HepG2 (cell line): ENCODE data around the gene KRTAP10-6.
"Not testable (repeated sequence)": the region's sequence is repeated elsewhere in the genome, so short reads cannot be mapped to it uniquely, and the experiment has no call there.

Experiments
- AFF4 ChIP-seq: sonication (generic); formaldehyde crosslinking; IDR thresholded peaks from 2 replicates; pipeline ENCODE4 v1.4.0; 2020; ENCODE audit warnings: missing genetic modification reagents
- CEBPB ChIP-seq: IDR thresholded peaks from 2 replicates; pipeline ENCODE4 v1.6.1; 2011; ENCODE audit warnings: low read depth, low read length, improper control_type of control experiment, borderline replicate concordance
- CTCF ChIP-seq: sonication (generic); formaldehyde crosslinking; IDR thresholded peaks from 2 replicates; pipeline ENCODE4 v1.5.0; 2020; ENCODE audit warnings: mild to moderate bottlenecking, missing genetic modification reagents, moderate library complexity
- HOXD1 ChIP-seq: sonication (generic); formaldehyde crosslinking; IDR thresholded peaks from 2 replicates; pipeline ENCODE4 v1.5.0; 2020; ENCODE audit warnings: missing genetic modification reagents
- NR2C2 ChIP-seq: sonication (generic); formaldehyde crosslinking; IDR thresholded peaks from 2 replicates; pipeline ENCODE4 v1.4.0; 2020; ENCODE audit warnings: missing genetic modification reagents, mild to moderate bottlenecking, moderate library complexity, borderline replicate concordance
- RFX5 ChIP-seq: IDR thresholded peaks from 2 replicates; pipeline ENCODE4 v1.6.1; 2011; ENCODE audit warnings: low read depth, low read length, improper control_type of control experiment
- SP2 ChIP-seq: sonication (generic); formaldehyde crosslinking; IDR thresholded peaks from 2 replicates; pipeline ENCODE4 v1.5.1; 2020; ENCODE audit warnings: mild to moderate bottlenecking, missing genetic modification reagents
- TGIF2 ChIP-seq: IDR thresholded peaks from 2 replicates; pipeline ENCODE4 v1.6.1; 2016; ENCODE audit warnings: control low read depth, missing compliant biosample characterization
- XRCC5 ChIP-seq: fragments of 200-400 bp; formaldehyde crosslinking; optimal IDR thresholded peaks from 2 replicates; pipeline ENCODE3; 2017; ENCODE audit warnings: mild to moderate bottlenecking, low read length
- ZBTB44 ChIP-seq: sonication (generic); formaldehyde crosslinking; IDR thresholded peaks from 2 replicates; pipeline ENCODE4 v1.4.0; 2020; ENCODE audit warnings: missing genetic modification reagents
- ZKSCAN1 ChIP-seq: fragments of 150-350 bp; IDR thresholded peaks from 2 replicates; pipeline ENCODE4 v1.6.1; 2014; ENCODE audit warnings: low read length
- ZNF513 ChIP-seq: sonication (generic); formaldehyde crosslinking; conservative IDR thresholded peaks from 2 replicates; pipeline ENCODE4 v1.5.0; 2020; ENCODE audit warnings: missing genetic modification reagents
- ZZZ3 ChIP-seq: sonication (generic); formaldehyde crosslinking; IDR thresholded peaks from 2 replicates; pipeline ENCODE4 v1.4.0; 2020; ENCODE audit warnings: missing genetic modification reagents, mild to moderate bottlenecking, borderline replicate concordance

GRCh38 chr21:44627831-44628233 is 35.5 kb upstream of the KRTAP10-6 start:
- not testable (repeated sequence) for TF ChIP-seq ZZZ3 (CRISPR knock-in tag); CEBPB; ZNF513; HOXD1 (CRISPR knock-in tag); NR2C2 (CRISPR knock-in tag); CTCF; ZBTB44 (CRISPR knock-in tag); TGIF2 (CRISPR knock-in tag); SP2 (CRISPR knock-in tag); AFF4; RFX5; ZKSCAN1; XRCC5
